Dendritic cell treated with granulocyte-macrophage colony-stimulating factor and Interleukin-4, amounts not matched to agents 40 ng/mL and 50 ng/mL, for 4 days (primary cell): Measurements from ENCODE around the gene SCN9A.
"Not testable (repeated sequence)": the region's sequence is repeated elsewhere in the genome, so short reads cannot be mapped to it uniquely, and the experiment has no call there.

ENCODE experiments used
- H3K27ac Mint-ChIP-seq: one replicate; pipeline ENCODE4 v1.8.0; 2022; ENCODE audit warnings: mild to moderate bottlenecking, mixed read lengths
- H3K27me3 Mint-ChIP-seq: one replicate; pipeline ENCODE4 v1.8.0; 2022; ENCODE audit warnings: mild to moderate bottlenecking, mixed read lengths
- H3K36me3 Mint-ChIP-seq: one replicate; pipeline ENCODE4 v1.8.0; 2022; ENCODE audit warnings: low read depth, mixed read lengths
- H3K4me1 Mint-ChIP-seq: one replicate; pipeline ENCODE4 v1.8.0; 2022; ENCODE audit warnings: low read depth, mixed read lengths
- H3K4me3 Mint-ChIP-seq: one replicate; pipeline ENCODE4 v1.8.0; 2022; ENCODE audit warnings: mild to moderate bottlenecking, moderate library complexity, mixed read lengths
- H3K9me3 Mint-ChIP-seq: one replicate; pipeline ENCODE4 v1.8.0; 2022; ENCODE audit warnings: mixed read lengths
- intact Hi-C: fragments of 100-400 bp; cut with micrococcal nuclease; formaldehyde crosslinking; loops from one replicate; pipeline ENCODE4 v1.15.0; 2022

The SCN9A gene

GRCh38 chr2:166234112-166234846 lies 141.5 kb downstream of the SCN9A start:
- Mint-ChIP-seq H3K36me3 (no peaks in the 10 kb centered on the region), H3K9me3 (no peaks in the 10 kb centered on the region), H3K4me3 (no peak overlapping the region), H3K4me1 (no peaks in the 10 kb centered on the region), H3K27ac (no peak overlapping the region), H3K27me3 (no peaks in the 10 kb centered on the region)
- intact Hi-C loops, result no loop called here

DNA sequence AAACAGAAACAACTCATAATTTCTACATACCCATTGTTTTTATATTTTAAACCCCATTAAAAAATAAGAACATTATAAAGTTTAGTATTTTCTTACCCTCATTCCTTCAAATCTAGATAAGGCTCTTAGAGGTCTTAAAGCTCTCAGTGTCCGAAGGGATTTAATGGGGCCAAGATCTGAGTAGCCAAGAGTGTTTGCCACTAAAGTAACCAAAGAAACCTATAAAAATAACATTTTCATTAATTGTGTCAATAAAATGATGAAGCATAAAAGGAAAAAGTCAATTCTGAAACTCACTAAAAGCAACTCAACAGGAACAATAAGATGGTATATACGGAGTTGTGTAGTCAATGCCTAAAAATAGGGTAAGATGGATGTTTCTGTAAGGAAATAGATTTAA lies 142.5 kb downstream of the SCN9A start:
- intact Hi-C loops, result no loop called here
- no peak overlapping the region for H3K27ac Mint-ChIP-seq
- H3K36me3 Mint-ChIP-seq, result no peaks in the 10 kb centered on the region
- no peaks in the 10 kb centered on the region for H3K4me1 Mint-ChIP-seq
- no peak overlapping the region for H3K4me3 Mint-ChIP-seq
- H3K9me3 Mint-ChIP-seq, result no peaks in the 10 kb centered on the region
- H3K27me3 Mint-ChIP-seq, result no peaks in the 10 kb centered on the region

DNA sequence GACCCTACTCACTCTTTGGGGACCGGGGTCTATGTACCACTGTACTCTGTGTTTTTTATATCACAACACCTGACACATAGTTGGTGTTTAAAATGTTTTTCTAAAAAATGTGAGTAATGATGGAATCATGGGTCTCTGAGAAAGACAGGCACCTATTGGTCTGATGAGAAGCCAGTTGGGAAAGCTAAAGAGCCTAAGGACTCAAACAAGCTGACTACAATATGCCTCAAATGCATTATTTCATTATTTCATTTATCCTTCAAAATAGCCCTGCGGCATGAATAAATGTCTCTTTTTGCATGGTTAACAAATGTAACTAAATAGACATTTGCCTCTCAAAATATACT lies 145.0 kb downstream of the SCN9A start:
- no peaks in the 10 kb centered on the region for H3K4me1 Mint-ChIP-seq
- intact Hi-C loops, result no loop called here
- H3K9me3 Mint-ChIP-seq, result no peaks in the 10 kb centered on the region
- no peak overlapping the region for H3K27ac Mint-ChIP-seq
- H3K4me3 Mint-ChIP-seq, result no peak overlapping the region
- H3K27me3 Mint-ChIP-seq, result no peaks in the 10 kb centered on the region
- H3K36me3 Mint-ChIP-seq, result peaks cover 1% of the 10 kb centered on the region

GRCh38 chr2:166230024-166230723 lies 145.6 kb downstream of the SCN9A start:
- Mint-ChIP-seq H3K9me3 (no peaks in the 10 kb centered on the region), H3K36me3 (peaks cover 6% of the 10 kb centered on the region), H3K27me3 (no peaks in the 10 kb centered on the region), H3K4me1 (no peaks in the 10 kb centered on the region), H3K4me3 (no peak overlapping the region), H3K27ac (no peak overlapping the region)
- intact Hi-C loops, result no loop called here

GRCh38 chr2:166229678-166230023 lies 146.1 kb downstream of the SCN9A start:
- Mint-ChIP-seq H3K36me3 (peaks cover 6% of the 10 kb centered on the region), H3K27ac (no peak overlapping the region), H3K9me3 (no peaks in the 10 kb centered on the region), H3K4me3 (no peak overlapping the region), H3K27me3 (no peaks in the 10 kb centered on the region), H3K4me1 (no peaks in the 10 kb centered on the region)
- intact Hi-C loops, result no loop called here

DNA sequence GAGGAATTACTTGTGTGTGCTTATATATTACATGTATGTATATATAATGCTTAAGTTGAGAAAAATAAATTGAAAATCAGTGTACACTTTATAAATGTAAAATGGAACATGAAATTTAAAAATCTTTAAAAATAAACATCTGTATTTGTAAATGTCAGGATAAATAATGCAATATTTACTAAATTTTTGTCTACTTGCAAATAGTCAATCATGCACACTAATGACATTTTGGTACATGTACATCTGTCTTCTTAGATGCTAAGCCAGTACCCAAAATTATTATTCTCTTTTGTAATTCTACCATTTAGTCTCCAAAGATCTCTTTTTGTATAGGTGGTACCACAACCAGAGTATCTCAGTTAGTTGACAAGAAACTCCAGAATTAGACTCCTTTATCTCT lies 151.5 kb downstream of the SCN9A start:
- Mint-ChIP-seq H3K9me3 (peaks cover 7% of the 10 kb centered on the region), H3K27ac (no peak overlapping the region), H3K4me1 (no peaks in the 10 kb centered on the region), H3K4me3 (no peak overlapping the region), H3K36me3 (peaks cover 6% of the 10 kb centered on the region), H3K27me3 (no peaks in the 10 kb centered on the region)
- intact Hi-C loops, result no loop called here

DNA sequence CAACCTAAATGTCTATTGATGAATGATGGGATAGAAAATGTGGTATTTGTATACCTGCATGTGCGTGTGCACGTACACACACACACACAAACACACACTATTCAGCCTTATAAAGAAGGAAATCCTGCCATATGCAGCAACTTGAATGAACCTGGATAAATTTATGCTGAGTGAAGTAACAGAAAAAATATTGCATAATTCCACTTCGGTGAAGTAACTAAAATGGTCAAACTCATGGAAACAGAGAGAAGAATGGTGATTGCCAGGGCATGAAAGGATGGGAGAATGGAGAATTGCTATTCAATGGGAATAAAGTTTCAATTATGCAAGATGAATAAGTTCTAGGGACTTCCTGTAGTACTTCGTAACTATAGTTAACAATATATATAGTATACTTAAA lies 152.4 kb downstream of the SCN9A start:
- Mint-ChIP-seq H3K4me3 (no peak overlapping the region), H3K4me1 (no peaks in the 10 kb centered on the region), H3K27me3 (no peaks in the 10 kb centered on the region), H3K36me3 (peaks cover 6% of the 10 kb centered on the region), H3K9me3 (peaks cover 7% of the 10 kb centered on the region), H3K27ac (no peak overlapping the region)
- intact Hi-C loops, result no loop called here

DNA sequence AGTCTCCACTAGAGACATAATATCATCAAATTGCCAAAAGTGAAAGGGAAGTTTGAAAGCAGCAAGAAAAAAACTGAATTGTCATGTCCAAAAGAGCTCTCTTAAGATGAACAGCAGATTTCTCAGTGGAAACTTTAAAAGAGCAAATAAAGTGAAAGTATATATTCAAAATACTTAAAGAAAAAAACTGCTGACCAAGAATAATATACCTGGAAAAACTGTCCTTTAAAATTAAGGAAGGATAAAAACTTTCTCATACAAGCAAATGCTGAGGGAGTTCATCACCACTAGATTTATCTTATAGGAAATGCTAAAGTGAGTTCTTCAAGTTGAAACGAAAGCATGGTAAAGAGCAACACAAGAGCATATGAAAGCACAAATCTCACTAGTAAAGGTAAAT lies 164.7 kb downstream of the SCN9A start:
- Mint-ChIP-seq H3K36me3 (no peaks in the 10 kb centered on the region), H3K9me3 (peaks cover 27% of the 10 kb centered on the region), H3K4me1 (no peaks in the 10 kb centered on the region), H3K27me3 (no peaks in the 10 kb centered on the region), H3K27ac (no peak overlapping the region), H3K4me3 (no peak overlapping the region)
- intact Hi-C loops, result no loop called here

DNA sequence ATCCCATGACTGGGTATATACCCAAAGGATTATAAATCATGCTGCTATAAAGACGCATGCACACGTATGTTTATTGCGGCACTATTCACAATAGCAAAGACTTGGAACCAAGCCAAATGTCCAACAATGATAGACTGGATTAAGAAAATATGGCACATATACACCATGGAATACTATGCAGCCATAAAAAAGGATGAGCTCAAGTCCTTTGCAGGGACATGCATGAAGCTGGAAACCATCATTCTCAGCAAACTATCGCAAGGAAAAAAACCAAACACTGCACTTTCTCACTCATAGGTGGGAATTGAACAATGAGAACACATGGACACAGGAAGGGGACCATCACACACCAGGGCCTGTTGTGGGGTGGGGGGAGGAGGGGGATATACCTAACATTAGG lies 165.8 kb downstream of the SCN9A start:
- H3K27me3 Mint-ChIP-seq, H3K4me1 Mint-ChIP-seq, H3K4me3 Mint-ChIP-seq, H3K27ac Mint-ChIP-seq, intact Hi-C loops, H3K36me3 Mint-ChIP-seq: not testable (repeated sequence)
- peaks cover 31% of the 10 kb centered on the region for H3K9me3 Mint-ChIP-seq

GRCh38 chr2:166209367-166209766 lies 166.4 kb downstream of the SCN9A start:
- H3K4me3 Mint-ChIP-seq, result not testable (repeated sequence)

GRCh38 chr2:166206153-166206552 lies 169.6 kb downstream of the SCN9A start:
- peaks cover 25% of the 10 kb centered on the region for H3K9me3 Mint-ChIP-seq
- H3K27ac Mint-ChIP-seq, H3K4me1 Mint-ChIP-seq, H3K4me3 Mint-ChIP-seq, H3K27me3 Mint-ChIP-seq, H3K36me3 Mint-ChIP-seq, intact Hi-C loops: not testable (repeated sequence)

More at GRCh38 chr2:166209367-166209766, 166.4 kb downstream of the SCN9A start:
- intact Hi-C loops, H3K36me3 Mint-ChIP-seq, H3K27me3 Mint-ChIP-seq, H3K4me1 Mint-ChIP-seq, H3K27ac Mint-ChIP-seq: not testable (repeated sequence)
- peaks cover 26% of the 10 kb centered on the region for H3K9me3 Mint-ChIP-seq

DNA sequence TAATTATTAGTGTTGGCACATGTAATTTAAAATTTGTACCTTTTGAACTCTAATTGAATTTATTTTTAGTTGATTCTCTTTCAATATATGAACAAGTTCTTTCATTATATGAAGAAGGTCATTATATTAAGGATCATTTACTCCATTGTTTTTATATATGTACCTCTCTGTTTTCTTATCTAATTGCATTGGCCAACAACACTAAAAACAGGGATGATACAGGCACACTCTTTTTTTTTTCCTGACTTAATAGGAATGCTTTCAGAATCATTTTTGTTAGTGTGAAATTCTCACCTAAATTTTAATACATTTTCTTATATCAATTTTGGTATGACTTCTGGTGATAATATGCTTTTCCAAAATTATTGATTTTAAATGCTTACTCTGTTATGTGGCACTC lies 173.0 kb downstream of the SCN9A start:
- Mint-ChIP-seq H3K27ac (no peak overlapping the region), H3K27me3 (no peaks in the 10 kb centered on the region), H3K9me3 (peaks cover 24% of the 10 kb centered on the region)

DNA sequence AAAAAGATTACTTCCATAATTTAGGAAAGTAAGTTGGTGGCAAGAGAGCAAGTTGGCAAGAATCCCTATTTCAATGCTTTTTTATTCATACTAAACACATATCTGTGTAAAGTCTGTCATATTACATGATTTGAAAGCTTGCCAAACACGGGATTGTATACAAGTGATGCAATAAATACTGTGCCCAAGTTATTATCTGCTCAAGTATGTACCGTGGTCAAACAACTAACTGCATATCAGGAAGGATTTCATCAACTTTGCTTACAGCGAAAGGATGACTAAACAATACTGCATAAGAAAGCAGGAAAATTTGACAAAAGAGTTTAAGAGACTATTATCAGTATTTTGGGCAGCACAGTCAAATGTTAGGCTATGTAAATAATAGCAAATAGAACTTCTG lies 178.3 kb downstream of the SCN9A start:
- intact Hi-C loops, result no loop called here
- no peaks in the 10 kb centered on the region for H3K27me3 Mint-ChIP-seq
- H3K36me3 Mint-ChIP-seq, result peaks cover 15% of the 10 kb centered on the region
- no peak overlapping the region for H3K27ac Mint-ChIP-seq
- H3K4me3 Mint-ChIP-seq, result no peak overlapping the region
- peaks cover 9% of the 10 kb centered on the region for H3K9me3 Mint-ChIP-seq
- no peaks in the 10 kb centered on the region for H3K4me1 Mint-ChIP-seq

More for the DNA sequence above, 173.0 kb downstream of the SCN9A start:
- Mint-ChIP-seq H3K4me1 (no peaks in the 10 kb centered on the region), H3K36me3 (peaks cover 20% of the 10 kb centered on the region), H3K4me3 (no peak overlapping the region)
- intact Hi-C loops, result loop anchor here (1.0 kb wide), 1 partner anchor 23 kb away; no protein-coding TSS in a partner anchor

- H3K4me3 Mint-ChIP-seq, result no peak overlapping the region
- no peaks in the 10 kb centered on the region for H3K9me3 Mint-ChIP-seq
- no peaks in the 10 kb centered on the region for H3K4me1 Mint-ChIP-seq
- H3K27me3 Mint-ChIP-seq, result no peaks in the 10 kb centered on the region
- intact Hi-C loops, result no loop called here
- H3K27ac Mint-ChIP-seq, result no peak overlapping the region
- peaks cover 2% of the 10 kb centered on the region for H3K36me3 Mint-ChIP-seq
These were observed 182.3 kb downstream of the SCN9A start for GRCh38 chr2:166193407-166193806.

DNA sequence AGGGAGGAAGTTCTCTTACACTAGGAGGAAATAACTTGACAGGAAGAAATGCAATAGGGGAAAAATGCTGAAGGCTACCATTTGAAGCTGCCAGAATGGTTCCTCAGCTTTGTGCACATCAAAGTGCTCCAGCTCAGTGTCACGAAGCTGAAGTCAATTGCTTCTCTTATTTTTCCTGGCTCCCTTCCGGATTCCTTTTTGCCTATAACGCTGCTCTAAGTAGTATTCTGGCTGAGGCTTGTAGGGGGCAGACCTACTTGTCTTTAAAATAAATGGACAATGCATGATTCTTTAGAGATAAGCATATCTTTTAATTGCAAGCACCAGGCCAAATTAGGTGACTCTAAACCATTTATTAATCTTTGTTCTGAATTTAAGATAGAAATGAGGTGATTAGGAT lies 187.7 kb downstream of the SCN9A start:
- H3K27me3 Mint-ChIP-seq, result no peaks in the 10 kb centered on the region
- H3K36me3 Mint-ChIP-seq, result no peaks in the 10 kb centered on the region
- no peak overlapping the region for H3K27ac Mint-ChIP-seq
- intact Hi-C loops, result no loop called here
- no peaks in the 10 kb centered on the region for H3K4me1 Mint-ChIP-seq
- H3K9me3 Mint-ChIP-seq, result no peaks in the 10 kb centered on the region
- H3K4me3 Mint-ChIP-seq, result no peak overlapping the region
